Hepatocyte (in vitro differentiated cells): ENCODE results near the gene CDC42EP2.

Source experiments
- CTCF ChIP-seq: fragments of 200-600 bp; sonication (generic); IDR thresholded peaks from 2 replicates; pipeline ENCODE4 v1.5.1; 2016; ENCODE audit warnings: antibody characterized with exemption, mild to moderate bottlenecking; ENCODE audit not compliant: poor library complexity
- EZH2 ChIP-seq: fragments of 200-600 bp; sonication (generic); IDR thresholded peaks from 2 replicates; pipeline ENCODE4 v1.6.1; 2016; ENCODE audit warnings: antibody characterized with exemption, mild to moderate bottlenecking, borderline replicate concordance

DNA sequence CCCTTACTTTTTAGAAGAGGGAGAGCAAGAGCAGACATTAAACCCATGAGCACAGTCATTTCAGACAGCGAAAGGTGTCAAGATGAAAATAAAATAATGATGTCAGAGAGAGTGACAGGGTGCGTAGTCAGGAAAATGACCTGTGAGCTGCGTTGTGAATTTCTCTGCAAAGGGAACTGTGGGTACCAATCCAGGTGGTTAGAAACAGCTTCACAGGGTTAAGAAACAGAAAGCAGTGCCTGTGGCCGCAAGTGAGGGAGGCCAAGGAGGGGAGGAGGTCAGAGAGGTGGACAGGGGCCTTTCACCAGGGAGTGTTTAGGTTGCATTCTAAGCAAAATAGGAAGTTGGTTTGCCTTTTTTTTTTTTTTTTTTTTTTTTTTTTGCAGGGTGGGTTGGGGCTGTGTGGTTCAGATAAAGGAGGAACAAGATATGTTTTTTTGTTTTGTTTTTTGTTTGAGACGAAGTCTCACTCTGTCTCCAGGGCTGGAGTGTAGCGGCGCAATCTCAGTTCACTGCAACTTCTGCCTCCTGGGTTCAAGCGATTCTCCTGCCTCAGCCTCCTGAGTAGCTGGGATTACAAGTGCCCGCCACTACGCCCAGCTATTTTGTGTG lies 47.8 kb downstream of the CDC42EP2 start:
- TF ChIP-seq CTCF (no peak), EZH2 (no peak)
